Smooth muscle cell of the brain vasculature (primary cell): ENCODE measurements around the gene CCDC171.
"Not testable (repeated sequence)": the region's sequence is repeated elsewhere in the genome, so short reads cannot be mapped to it uniquely, and the experiment has no call there.

Experiments used
- DNase-seq: peaks from one replicate; pipeline ENCODE4 v3.0.0-alpha.2; 2012; ENCODE audit warnings: low read depth, low spot score

CCDC171 gene

DNA sequence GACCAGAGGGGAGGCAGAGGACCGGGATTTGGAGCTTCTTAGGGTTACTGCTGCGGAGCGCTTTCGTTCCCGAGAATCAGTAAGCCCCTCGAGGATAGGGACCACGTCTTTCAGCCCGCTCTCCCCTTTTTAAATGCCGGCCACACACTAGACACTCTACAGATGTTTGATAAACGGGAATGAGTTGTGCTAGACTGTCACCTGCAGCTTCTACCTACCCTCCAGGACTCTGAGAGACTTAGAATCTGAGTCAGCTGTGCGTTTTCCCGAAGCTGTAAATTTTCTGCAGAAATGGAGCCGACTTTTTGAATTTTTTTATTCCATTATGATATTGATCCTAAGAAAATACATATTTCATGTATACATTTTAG is 670 bp downstream of the CCDC171 start:
- no peak for DNase-seq

DNA sequence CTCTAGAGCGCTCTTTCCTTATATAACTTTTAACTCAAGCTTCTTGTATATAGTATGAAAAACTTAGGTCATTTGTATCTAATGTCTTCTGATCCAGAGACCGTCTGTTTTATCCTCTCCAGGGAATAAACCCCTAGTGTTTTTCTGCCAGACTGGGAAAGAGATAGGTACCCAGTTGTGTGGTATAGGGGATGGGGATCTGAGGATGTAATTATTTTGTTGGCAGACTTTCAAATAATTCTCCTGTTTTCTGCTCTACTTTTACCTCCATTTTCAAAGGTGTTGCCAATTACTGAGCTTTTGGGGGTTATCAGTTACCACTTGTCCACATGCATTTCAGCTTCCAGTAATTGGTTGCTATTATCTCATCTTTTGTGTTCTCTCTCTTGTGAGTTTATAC is 17.9 kb downstream of the CCDC171 start:
- DNase-seq = no peak

DNA sequence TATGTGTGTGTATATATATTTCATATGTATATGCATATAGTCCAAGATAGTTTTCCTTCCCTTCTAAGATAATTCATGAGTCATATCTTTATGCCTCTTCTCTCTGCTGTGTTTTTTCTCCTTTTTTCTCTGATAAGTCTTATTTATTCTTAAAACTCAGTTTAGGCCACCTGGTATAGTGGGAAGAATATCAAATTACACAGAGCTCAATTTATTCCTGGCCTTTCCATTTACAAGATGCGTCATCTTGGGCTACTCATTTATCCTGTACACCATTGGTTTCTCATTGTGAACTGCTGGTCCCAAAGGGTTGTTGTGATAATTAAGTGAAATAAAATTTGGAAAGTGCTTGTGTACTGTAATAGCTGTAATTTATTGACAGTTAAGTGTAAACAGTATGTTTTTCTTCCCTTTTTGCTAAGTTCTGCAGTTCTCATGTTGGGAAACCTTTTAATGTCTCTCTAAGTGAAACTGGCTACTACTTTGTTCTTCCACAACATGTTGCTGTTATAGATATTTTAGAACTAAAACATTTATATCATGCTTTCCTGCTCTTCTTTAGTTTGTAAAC is 19.4 kb downstream of the CCDC171 start:
- no peak for DNase-seq

DNA sequence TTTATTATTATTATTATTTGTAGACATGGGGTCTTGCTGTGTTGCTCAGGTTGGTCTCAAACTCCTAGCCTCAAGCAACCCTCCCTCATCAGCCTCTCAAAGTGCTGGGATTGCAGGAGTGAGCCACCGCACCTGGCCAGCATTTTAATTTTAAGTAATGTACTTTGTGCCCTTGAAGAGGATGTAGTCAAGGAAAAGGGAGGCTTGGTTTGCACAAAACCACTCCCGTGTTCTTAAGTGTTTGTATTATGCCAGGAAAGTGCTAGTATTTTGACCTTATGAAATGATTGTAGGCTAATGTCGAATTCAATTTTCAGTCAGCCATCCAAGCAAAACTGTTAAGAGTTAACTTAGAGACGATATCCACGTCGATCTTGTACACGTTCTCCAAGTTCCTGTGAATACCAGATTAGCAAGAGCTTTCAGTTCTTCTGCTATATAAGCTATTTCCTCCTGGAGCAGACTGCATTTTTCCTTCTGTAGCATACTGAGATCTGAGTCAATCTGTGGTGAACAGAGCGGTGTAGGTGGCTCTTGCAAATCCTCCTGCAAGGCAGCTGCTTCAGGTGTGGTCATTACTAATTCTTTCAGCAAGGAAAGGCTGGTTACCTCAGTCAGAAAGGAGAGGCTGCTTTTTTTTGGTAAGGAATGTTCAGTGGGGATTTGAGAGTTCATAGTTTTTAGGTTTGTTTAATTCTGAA is 23.7 kb downstream of the CCDC171 start:
- no peak for DNase-seq

DNA sequence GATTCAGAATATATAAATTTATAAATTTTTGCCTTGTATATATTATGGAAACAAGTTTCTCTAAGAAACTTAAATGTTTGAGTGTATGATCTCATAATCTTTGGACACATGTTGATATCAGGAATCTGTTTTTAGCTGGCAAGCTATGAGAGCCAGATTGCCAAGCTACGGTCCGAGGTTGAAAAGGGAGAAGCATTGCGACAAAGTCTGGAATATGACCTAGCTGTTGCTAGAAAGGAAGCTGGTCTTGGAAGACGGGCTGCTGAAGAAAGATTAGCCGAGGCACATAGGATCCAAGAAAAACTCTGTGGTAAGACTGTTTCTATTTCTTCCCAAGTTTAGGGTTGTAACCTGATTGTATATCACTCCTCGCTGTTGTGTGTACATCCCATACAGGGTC is 25.9 kb downstream of the CCDC171 start:
- DNase-seq = no peak

DNA sequence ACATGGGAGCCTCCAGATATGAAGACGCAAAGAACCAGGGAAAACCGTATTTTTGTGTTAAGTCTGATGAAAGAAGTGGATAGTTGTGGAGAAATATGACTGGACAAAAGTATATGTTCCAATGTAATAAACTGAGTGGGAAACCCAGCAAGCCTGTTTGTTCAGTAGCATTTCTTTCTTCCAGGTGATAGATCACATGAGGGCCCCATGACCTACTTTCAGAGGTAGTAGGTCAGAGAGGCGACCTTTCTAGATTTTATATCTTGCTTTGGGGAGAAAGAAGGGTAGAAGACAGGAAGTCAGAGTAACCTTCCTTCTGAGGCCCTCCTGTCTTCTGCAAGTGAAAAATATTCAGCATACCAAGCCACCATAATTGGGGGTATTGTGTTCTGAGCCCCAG is 31.5 kb downstream of the CCDC171 start:
- DNase-seq = no peak

DNA sequence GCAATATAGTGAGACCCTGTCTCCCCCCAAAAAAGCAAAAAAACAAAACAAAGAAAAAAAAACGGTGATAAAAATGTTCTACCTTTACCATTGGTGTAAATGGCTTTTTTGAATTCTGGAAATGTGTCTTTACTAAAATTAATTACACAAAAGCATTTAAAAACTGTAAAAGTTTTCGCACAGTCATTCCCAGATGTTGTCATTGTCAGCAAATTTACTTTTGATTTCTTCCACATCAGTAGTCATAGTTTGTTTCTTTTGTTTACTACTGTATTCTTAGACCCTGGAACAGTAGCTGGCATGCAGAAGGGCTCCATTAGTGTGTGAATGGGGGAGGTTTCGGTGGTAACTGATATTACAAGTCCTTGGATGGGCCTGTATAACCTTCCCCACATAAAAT is 39.5 kb downstream of the CCDC171 start:
- DNase-seq = no peak

DNA sequence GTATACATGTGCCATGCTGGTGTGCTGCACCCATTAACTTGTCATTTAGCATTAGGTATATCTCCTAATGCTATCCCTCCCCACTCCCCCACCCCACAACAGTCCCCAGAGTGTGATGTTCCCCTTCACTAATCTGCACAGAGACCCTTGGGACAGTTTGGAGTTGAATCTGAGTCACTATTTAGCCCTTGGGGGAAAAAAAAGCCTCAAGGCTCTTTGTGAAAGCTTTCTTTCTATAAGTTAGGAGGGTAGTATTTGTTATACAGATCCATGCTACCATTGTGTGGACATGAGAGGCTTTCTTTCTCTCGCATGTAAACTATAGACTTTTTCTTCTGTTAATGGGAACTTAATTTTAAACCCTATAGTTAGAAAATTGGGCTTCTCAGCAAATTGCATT is 40.1 kb downstream of the CCDC171 start:
- DNase-seq = not testable (repeated sequence)

DNA sequence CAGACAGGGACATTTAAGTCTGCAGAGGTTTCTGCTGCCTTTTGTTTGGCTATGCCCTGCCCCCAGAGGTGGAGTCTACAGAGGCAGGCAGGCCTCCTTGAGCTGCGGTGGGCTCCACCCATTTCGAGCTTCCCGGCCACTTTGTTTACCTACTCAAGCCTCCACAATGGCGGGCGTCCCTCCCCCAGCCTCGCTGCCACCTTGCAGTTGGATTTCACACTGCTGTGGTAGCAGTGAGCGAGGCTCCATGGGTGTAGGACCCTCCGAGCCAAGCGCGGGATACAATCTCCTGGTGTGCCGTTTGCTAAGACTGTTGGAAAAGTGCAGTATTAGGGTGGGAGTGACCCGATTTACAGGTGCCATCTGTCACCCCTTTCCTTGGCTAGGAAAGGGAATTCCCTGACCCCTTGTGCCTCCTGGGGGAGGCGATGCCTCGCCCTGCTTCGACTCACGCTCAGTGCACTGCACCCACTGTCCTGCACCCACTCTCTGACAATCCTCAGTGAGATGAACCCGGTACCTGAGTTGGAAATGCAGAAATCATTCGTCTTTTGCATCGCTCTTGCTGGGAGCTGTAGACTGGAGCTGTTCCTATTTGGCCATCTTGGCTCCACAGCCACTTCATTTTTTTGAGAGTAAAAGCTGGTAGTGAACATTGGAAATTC is 48.0 kb downstream of the CCDC171 start:
- not testable (repeated sequence) for DNase-seq

DNA sequence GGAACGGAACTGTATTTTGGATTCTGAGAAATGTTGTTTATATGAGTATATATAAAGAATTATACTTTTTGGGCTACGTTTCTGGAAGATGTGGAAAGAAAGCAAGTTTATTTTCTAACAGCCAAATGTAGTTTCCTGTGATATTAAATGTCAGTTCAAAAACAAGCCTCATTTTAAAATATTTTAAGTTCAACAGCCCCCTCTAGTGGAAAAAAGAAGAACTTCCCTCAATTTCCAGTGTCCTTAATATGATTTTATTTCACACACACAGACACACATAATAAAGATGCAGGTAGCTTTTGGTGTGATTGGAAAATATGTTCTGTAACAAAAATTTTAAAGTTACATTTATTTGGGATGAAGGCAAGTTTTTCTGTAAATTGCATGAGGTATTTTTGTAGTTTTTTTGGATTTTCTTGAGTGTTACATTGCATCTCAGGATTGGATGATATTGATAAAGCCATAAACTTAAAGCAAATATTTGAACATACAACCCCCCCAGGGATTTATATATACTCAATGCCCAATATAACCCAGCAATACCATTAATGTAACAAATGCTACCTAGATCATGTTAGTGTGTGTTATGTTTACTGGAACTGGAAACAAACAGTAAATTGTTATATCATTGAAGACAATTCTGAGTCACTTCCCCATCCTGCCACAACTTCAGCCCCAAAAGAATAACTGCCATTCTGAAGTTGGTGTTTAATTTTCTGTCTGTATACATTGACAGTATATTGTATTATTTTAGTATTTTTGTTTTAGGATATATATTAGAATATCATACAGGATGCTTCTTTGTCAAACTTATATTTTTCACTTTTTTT is 54.0 kb downstream of the CCDC171 start:
- peak; percentile 17 for DNase-seq

DNA sequence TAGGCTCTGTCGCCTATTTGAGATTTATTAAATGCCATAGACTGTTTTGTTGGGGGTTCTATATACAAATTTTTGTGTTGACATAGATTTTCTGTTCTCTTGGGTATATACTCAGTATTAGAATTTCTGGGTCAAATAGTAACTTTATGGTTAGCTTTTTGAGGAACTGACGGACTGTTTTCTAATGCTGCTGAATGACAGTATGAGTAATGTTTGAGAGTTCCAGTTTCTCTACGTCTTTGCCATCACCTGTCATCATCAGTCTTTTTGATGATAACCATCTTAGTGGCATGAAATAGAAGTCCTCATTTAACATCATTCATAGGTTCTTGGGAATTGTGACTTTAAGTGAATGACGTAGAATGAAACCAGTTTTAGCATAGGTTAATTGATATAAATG is 60.1 kb downstream of the CCDC171 start:
- DNase-seq = no peak

DNA sequence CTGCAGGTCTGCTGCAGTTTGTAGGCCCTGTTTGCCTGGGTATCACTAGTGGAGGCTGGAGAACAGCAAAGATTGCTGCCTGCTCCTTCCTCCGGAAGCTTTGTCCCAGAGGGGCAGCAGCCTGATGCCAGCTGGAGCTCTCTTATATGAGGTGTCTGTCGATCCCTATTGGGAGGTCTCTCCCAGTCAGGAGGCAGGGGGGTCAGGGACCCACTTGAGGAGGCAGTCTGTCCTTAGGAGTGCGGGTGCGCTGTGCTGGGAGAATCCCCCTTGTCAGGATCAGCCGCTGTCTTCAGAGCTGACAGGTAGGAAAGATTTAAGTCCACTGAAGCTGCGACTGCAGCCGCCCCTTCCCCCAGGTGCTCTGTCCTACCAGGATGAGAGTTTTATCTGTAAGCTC is 64.9 kb downstream of the CCDC171 start:
- no peak for DNase-seq

DNA sequence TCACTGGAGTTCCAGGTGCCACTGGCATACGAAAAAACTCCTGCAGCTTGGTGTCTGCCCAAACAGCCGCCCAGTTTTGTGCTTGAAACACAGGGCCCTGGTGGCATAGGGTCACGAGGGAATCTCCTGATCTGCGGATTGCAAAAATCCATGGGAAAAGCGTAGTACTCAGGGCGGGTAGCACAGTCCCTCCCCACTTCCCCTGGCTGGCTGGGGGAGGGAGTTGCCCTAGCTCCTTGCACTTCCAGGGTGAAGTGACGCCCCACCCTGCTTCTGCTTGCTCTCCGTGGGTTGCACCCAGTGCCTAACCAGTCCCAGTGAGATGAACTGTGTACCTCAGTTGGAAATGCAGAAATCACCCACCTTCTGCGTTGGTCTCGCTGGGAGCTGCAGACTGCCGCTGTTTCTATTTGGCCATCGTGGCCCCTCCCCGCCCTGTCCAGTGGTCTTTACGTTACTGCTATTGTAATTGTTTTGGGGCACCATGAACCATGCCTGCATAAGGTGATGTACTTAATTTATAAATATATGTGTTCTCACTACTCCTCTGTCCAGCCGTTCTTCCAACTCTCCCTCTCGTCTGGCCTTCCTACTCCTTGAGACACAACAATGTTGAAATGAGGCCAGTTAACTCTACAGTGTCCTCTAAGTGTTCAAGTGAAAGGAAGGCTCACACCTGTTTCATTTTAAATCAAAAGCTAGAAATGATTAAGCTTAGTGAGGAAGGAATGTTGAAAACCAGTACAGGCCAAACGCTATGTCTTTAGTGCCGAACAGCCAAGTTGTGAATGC is 65.9 kb downstream of the CCDC171 start:
- no peak for DNase-seq

DNA sequence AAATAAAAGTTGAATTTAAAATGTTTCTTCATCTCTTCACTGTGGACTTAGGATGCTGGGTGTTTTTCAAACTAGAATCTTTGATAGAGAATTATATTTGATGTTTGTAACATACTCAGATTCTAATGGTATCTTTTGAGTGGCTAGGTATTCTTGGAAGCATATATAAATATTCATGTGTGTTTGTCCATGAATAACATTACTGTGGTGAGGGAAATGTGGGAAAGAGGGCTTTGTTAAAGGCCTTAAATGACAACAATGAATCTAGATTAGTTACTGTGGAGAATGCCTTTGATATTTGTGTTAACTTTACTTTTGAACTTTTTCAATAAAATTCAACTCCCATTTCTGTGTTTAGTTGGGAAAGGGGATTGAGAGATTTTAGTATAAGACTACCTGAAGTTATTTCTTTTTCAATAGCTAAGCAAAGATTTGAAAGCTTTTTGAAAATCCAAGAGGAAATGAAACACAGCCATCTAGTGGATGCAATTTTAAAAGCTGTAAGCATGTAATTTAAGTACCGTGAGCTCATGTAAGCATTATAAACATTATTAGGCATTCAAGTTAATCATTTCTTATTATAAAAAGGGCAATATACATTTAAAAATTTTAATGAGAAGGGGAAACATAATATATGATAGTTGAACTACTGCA is 69.6 kb downstream of the CCDC171 start:
- DNase-seq = no peak

DNA sequence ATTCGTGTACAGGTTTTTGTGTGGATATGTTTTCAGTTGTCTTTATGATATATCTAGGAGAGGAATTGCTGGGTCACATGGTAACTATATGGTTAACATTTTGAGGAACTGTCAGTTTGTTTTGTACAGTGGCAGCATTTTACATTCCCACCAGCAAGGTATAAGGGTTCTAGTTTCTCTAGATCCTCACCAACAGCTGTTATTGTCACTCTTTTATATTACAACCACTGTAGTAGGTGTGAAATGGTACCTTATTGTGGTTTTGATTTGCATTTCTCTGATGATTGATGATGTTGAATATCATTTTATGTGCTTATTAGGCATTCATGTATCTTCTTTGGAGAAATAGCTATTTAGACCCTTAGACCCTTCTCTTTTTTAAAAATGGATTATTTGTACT is 82.9 kb downstream of the CCDC171 start:
- DNase-seq = no peak

DNA sequence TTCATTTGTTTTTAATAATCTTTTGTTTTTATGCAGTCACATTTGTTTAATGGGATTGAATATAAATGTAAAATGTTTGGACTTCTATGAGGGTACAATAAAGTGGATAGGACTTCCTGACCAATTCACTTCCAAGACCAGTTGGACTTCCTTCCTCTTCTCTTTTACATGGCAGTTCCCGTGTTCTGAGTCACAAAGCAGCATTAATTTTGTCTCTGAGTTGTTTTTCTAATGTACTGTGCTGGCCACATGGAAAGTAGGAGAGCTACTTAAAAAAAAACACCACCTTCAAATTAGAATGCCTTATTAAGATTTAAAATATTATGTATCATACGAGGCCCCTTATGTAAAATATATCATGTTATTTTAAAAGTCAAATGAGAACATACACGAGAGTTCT is 87.3 kb downstream of the CCDC171 start:
- no peak for DNase-seq

DNA sequence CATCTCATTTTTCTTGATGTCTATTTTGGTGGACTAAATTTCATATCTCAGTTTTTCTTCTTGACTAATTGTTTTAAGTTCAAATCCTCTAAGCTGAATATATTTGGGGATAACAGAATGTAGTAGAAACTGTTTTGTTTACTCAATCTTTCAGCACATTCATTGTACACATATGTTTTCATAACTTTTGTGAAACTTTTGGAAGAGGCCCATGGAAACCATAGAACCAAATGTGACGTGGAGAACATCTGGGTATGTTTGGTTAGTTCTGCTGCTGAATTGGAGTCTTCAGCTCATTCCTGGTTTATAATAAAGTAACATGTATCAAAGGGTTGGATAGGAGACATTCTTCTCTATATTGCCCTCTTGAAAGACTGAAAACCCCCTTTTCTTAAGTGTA is 88.4 kb downstream of the CCDC171 start:
- DNase-seq = no peak

DNA sequence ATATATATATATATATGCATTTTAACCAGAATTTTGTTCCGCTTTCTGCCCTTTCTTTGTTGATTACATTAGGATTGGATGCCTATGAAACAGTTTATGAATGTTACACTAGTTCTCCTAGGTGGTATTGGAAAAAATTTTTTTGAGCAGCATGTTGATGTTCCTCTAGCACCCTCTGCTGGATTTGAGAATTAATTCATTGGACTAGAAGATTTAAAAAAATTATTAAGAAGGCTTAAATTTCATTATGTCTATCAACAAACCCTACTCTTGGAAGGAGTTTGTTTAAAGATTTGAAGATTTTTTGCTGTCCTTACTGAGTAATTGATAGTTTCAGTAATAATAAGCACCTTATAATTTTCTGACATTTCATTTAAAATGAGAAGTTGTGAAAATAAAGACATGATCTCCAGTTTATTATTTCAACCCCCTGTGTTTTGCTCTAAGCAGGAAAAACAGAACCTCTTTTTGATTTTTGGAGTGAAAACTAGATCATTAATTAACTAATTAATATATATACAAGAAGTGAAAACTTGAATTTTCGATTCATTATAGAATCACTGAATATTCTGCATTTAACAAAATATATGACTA is 89.6 kb downstream of the CCDC171 start:
- DNase-seq = peak; percentile 29

DNA sequence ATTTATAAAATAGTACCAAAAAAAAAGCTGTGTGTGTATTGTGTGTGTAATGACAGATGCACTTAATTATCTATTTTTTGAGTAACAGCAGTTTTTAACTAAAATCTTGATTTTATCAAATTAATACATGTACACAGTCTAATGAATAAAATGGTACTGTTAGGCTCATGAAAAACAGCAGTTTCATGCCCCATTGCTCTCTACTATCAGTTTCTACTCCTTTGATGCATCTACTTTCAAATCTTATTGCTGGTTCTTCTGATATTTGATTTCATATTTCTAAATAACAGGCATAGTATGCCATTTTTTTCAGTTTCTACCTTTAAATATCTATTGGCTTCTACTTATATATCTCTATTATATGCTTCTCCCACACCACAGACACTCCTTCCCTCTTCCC is 117.4 kb downstream of the CCDC171 start:
- DNase-seq = no peak

DNA sequence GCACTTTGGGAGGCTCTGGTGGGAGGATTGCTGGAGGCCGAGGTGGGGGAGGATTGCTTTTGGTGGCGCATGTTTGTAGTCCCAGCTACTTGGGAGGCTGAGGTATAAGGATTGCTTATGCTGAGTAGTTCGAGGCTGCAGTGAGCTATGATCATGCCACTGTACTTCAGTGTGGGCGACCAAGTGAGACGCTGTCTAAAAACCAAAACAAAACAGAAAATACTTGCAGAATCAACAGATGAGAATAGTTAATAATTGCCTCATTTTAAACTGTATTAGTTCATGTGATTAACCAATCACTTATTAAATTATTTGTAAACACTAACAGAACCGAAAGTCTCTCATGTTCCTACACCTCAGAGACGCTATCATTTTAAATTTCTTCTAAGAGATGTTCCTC is 118.1 kb downstream of the CCDC171 start:
- DNase-seq = no peak

DNA sequence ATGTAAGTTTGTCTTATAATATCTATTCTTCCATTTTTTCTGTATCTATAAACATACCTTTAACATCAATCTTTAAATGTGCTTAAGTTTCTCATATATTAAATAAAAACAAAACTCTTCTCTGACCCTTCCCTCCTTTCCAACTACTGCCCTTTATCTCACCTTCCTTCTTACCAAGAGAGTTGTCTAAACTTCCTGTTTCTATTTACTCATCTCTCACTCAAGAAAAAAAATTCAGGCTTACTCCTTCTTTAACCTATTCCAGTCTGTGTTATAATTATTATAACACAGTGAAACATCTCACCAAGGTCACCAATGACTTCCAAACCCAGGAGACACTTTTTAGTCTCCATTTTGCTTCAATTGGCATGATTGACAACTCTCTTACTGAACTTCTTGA is 140.9 kb downstream of the CCDC171 start:
- DNase-seq = no peak
